ENCODE measurements around the gene FYN. TPM values are rescaled to one million over a fixed set of nuclear protein-coding genes. Genes with fewer than 3 reads are reported as not detected.

Gene FYN
- total and polyA plus RNA-seq, 2 donors from 2014 or later: 34.5 to 52.4 TPM

GRCh38 chr6:111669326-111669725 is 203.9 kb downstream of the FYN start:
- H3K9ac ChIP-seq (ENCODE audit: low read length in 3 of 3): no peak overlapping the region
- H3K27ac ChIP-seq (ENCODE audit: low read depth in 2 of 2, low read length in 2 of 2): no peak overlapping the region
- peaks cover 6 to 10% (median 7%) of the 10 kb centered on the region in 3 donors for H3K4me1 ChIP-seq (ENCODE audit: control insufficient read depth in 2 of 3, insufficient read depth in 2 of 3, low read depth in 1 of 3, low read length in 3 of 3)
- DNase-seq: no peak
- H3K9me3 ChIP-seq (ENCODE audit: control insufficient read depth in 2 of 3, insufficient read depth in 1 of 3, low read length in 3 of 3): no peaks in the 10 kb centered on the region
- H3K27me3 ChIP-seq (ENCODE audit: control insufficient read depth, insufficient read depth, low read length): no peaks in the 10 kb centered on the region
- peaks cover 0 to 3% (median 3%) of the 10 kb centered on the region in 3 donors for H3K36me3 ChIP-seq (ENCODE audit: control insufficient read depth in 2 of 3, insufficient read depth in 3 of 3, low read length in 3 of 3)
- intact Hi-C loops (cut with DNase I): no loop called here
- TF ChIP-seq CTCF (IDR thresholded peaks at IDR 0.05; ENCODE audit: borderline replicate concordance, extremely low read depth, insufficient read depth): no peak
- no peak overlapping the region for H3K4me3 ChIP-seq (ENCODE audit: low read length in 3 of 3)
- no peak for FAIRE-seq

GRCh38 chr6:111668410-111668809 is 204.8 kb downstream of the FYN start:
- H3K9me3 ChIP-seq (ENCODE audit: control insufficient read depth in 2 of 3, insufficient read depth in 1 of 3, low read length in 3 of 3): no peaks in the 10 kb centered on the region
- no peak for TF ChIP-seq CTCF (IDR thresholded peaks at IDR 0.05; ENCODE audit: borderline replicate concordance, extremely low read depth, insufficient read depth)
- H3K9ac ChIP-seq (ENCODE audit: low read length in 3 of 3): no peak overlapping the region
- H3K27ac ChIP-seq (ENCODE audit: low read depth in 2 of 2, low read length in 2 of 2): peak overlapping the region in 1 of 2 donors; percentile 33
- H3K27me3 ChIP-seq (ENCODE audit: control insufficient read depth, insufficient read depth, low read length): no peaks in the 10 kb centered on the region
- peaks cover 4 to 15% (median 12%) of the 10 kb centered on the region in 3 donors for H3K4me1 ChIP-seq (ENCODE audit: control insufficient read depth in 2 of 3, insufficient read depth in 2 of 3, low read depth in 1 of 3, low read length in 3 of 3)
- intact Hi-C loops (cut with DNase I): no loop called here
- H3K36me3 ChIP-seq (ENCODE audit: control insufficient read depth in 2 of 3, insufficient read depth in 3 of 3, low read length in 3 of 3): no peaks in the 10 kb centered on the region
- H3K4me3 ChIP-seq (ENCODE audit: low read length in 3 of 3): no peak overlapping the region
- FAIRE-seq (no peak), DNase-seq (no peak)

- no peak overlapping the region for H3K9ac ChIP-seq (ENCODE audit: low read length in 3 of 3)
- no peak for FAIRE-seq
- no peak overlapping the region for H3K27ac ChIP-seq (ENCODE audit: low read depth in 2 of 2, low read length in 2 of 2)
- no peaks in the 10 kb centered on the region for H3K9me3 ChIP-seq (ENCODE audit: control insufficient read depth in 2 of 3, insufficient read depth in 1 of 3, low read length in 3 of 3)
- no peaks in the 10 kb centered on the region for H3K27me3 ChIP-seq (ENCODE audit: control insufficient read depth, insufficient read depth, low read length)
- H3K36me3 ChIP-seq (ENCODE audit: control insufficient read depth in 2 of 3, insufficient read depth in 3 of 3, low read length in 3 of 3): no peaks in the 10 kb centered on the region
- intact Hi-C loops (cut with DNase I): no loop called here
- no peak for TF ChIP-seq CTCF (IDR thresholded peaks at IDR 0.05; ENCODE audit: borderline replicate concordance, extremely low read depth, insufficient read depth)
- H3K4me1 ChIP-seq (ENCODE audit: control insufficient read depth in 2 of 3, insufficient read depth in 2 of 3, low read depth in 1 of 3, low read length in 3 of 3): peaks cover 6 to 16% (median 15%) of the 10 kb centered on the region in 3 donors
- DNase-seq: no peak
- no peak overlapping the region for H3K4me3 ChIP-seq (ENCODE audit: low read length in 3 of 3)
Measured at GRCh38 chr6:111667931-111668330, 205.3 kb downstream of the FYN start.

- Histone ChIP-seq H3K4me1 (ENCODE audit: control insufficient read depth in 2 of 3, insufficient read depth in 2 of 3, low read depth in 1 of 3, low read length in 3 of 3) (peaks cover 11 to 19% (median 18%) of the 10 kb centered on the region in 3 donors), H3K27me3 (ENCODE audit: control insufficient read depth, insufficient read depth, low read length) (no peaks in the 10 kb centered on the region), H3K4me3 (ENCODE audit: low read length in 3 of 3) (no peak overlapping the region), H3K9me3 (ENCODE audit: control insufficient read depth in 2 of 3, insufficient read depth in 1 of 3, low read length in 3 of 3) (no peaks in the 10 kb centered on the region), H3K27ac (ENCODE audit: low read depth in 2 of 2, low read length in 2 of 2) (peak overlapping the region in 1 of 2 donors; percentile 52), H3K36me3 (ENCODE audit: control insufficient read depth in 2 of 3, insufficient read depth in 3 of 3, low read length in 3 of 3) (no peaks in the 10 kb centered on the region), H3K9ac (ENCODE audit: low read length in 3 of 3) (no peak overlapping the region)
- intact Hi-C loops (cut with DNase I): no loop called here
- FAIRE-seq (no peak), DNase-seq (no peak)
- no peak for TF ChIP-seq CTCF (IDR thresholded peaks at IDR 0.05; ENCODE audit: borderline replicate concordance, extremely low read depth, insufficient read depth)
Measured at GRCh38 chr6:111666847-111667246, 206.4 kb downstream of the FYN start.
